Gastroesophageal sphincter (tissue), 3 donors: ENCODE data around the gene IBA57.

Source experiments
- EP300 ChIP-seq: sonication (generic); formaldehyde crosslinking; IDR thresholded peaks from one replicate; pipeline ENCODE4 v1.6.1; 2017; ENCODE audit warnings: antibody characterized with exemption, mild to moderate bottlenecking
- TF ChIP-seq, protein P1 (sequence below), 4 experiments: fragments of 200-600 bp in 2 of 4; fragments of 450-650 bp in 2 of 4; sonication (generic) in 1 of 4; IDR thresholded peaks; one replicate each; pipeline ENCODE4 v1.5.1; 2017 to 2019; ENCODE audit warnings: antibody characterized with exemption in 4 of 4, mild to moderate bottlenecking in 2 of 4, moderate library complexity in 2 of 4

DNA sequence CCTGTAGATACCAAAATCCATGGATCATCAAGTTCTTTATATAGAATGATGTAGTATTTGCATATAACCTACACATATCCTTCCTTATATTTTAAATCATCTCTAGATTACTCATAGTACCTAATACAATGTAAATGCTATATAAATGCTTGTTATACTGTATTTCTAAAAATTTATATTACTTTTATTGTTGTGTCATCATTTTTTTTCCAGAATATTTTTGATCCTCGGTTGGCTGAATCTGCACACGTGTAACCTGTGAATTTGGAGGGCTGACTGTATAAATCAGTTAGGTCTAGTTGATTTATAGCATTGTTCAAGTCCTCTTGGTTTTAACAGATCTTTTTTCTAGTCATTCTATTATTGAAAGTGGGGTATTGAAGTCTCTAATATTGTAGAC lies 65.6 kb downstream of the IBA57 start:
- TF ChIP-seq, protein P1, sequence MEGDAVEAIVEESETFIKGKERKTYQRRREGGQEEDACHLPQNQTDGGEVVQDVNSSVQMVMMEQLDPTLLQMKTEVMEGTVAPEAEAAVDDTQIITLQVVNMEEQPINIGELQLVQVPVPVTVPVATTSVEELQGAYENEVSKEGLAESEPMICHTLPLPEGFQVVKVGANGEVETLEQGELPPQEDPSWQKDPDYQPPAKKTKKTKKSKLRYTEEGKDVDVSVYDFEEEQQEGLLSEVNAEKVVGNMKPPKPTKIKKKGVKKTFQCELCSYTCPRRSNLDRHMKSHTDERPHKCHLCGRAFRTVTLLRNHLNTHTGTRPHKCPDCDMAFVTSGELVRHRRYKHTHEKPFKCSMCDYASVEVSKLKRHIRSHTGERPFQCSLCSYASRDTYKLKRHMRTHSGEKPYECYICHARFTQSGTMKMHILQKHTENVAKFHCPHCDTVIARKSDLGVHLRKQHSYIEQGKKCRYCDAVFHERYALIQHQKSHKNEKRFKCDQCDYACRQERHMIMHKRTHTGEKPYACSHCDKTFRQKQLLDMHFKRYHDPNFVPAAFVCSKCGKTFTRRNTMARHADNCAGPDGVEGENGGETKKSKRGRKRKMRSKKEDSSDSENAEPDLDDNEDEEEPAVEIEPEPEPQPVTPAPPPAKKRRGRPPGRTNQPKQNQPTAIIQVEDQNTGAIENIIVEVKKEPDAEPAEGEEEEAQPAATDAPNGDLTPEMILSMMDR (IDR thresholded peaks at IDR 0.05): no peak
- no peak for TF ChIP-seq EP300
